Measurements from ENCODE around the gene HPSE. TPM values are rescaled to one million over a fixed set of nuclear protein-coding genes. Genes with fewer than 3 reads are reported as not detected.

The HPSE gene
- total RNA-seq, 2 donors from 2014 or later = 1.4 to 6.1 TPM

DNA sequence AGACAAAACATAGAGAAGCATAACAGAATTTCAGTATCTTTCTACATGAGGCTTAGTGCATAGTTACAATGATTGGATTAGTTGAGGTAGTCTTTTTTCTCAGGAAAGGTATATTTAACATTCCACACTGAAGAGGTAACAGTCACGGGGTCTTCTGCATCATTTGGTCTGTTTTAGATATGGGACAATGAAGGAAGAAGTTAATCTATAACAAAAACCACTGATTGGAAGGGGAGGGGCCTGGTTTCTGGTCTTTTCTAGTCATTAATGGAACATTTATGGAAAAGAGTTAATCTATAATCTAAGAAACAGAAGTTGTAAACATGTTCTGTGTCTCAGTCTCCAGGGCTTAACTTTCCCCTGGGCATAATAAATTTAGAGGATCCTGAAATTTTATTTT, 37.3 kb upstream of the HPSE start:
- H3K4me1 ChIP-seq (ENCODE audit: control insufficient read depth in 1 of 2, low read depth in 2 of 2) = no peaks in the 10 kb centered on the region
- H3K27me3 ChIP-seq (replicated peaks; ENCODE audit: insufficient read depth) = no peaks in the 10 kb centered on the region
- no peaks in the 10 kb centered on the region for H3K36me3 ChIP-seq
- TF ChIP-seq CTCF (IDR thresholded peaks at IDR 0.05) = no peak
- H3K27ac ChIP-seq = no peak overlapping the region
- no peak overlapping the region for H3K4me3 ChIP-seq
- ATAC-seq (ENCODE audit: insufficient number of reproducible peaks, low FRiP score, low read depth) = no peak
- DNase-seq (ENCODE audit: low spot score) = no peak
- no peaks in the 10 kb centered on the region for H3K9me3 ChIP-seq

GRCh38 chr4:83371235-83371634, 36.6 kb upstream of the HPSE start:
- H3K36me3 ChIP-seq = no peaks in the 10 kb centered on the region
- TF ChIP-seq CTCF (IDR thresholded peaks at IDR 0.05) = no peak
- ATAC-seq (ENCODE audit: insufficient number of reproducible peaks, low FRiP score, low read depth) = no peak
- no peaks in the 10 kb centered on the region for H3K9me3 ChIP-seq
- H3K27me3 ChIP-seq (replicated peaks; ENCODE audit: insufficient read depth) = no peaks in the 10 kb centered on the region
- H3K27ac ChIP-seq = no peak overlapping the region
- H3K4me1 ChIP-seq (ENCODE audit: control insufficient read depth in 1 of 2, low read depth in 2 of 2) = no peaks in the 10 kb centered on the region
- H3K4me3 ChIP-seq = no peak overlapping the region
- no peak for DNase-seq (ENCODE audit: low spot score)

GRCh38 chr4:83370640-83370906, 35.9 kb upstream of the HPSE start:
- Histone ChIP-seq H3K4me1 (ENCODE audit: control insufficient read depth in 1 of 2, low read depth in 2 of 2) (no peaks in the 10 kb centered on the region), H3K4me3 (no peak overlapping the region), H3K9me3 (no peaks in the 10 kb centered on the region), H3K27me3 (replicated peaks; ENCODE audit: insufficient read depth) (no peaks in the 10 kb centered on the region), H3K27ac (no peak overlapping the region), H3K36me3 (no peaks in the 10 kb centered on the region)
- TF ChIP-seq CTCF (IDR thresholded peaks at IDR 0.05) = no peak
- DNase-seq (ENCODE audit: low spot score) = no peak
- ATAC-seq (ENCODE audit: insufficient number of reproducible peaks, low FRiP score, low read depth) = no peak

DNA sequence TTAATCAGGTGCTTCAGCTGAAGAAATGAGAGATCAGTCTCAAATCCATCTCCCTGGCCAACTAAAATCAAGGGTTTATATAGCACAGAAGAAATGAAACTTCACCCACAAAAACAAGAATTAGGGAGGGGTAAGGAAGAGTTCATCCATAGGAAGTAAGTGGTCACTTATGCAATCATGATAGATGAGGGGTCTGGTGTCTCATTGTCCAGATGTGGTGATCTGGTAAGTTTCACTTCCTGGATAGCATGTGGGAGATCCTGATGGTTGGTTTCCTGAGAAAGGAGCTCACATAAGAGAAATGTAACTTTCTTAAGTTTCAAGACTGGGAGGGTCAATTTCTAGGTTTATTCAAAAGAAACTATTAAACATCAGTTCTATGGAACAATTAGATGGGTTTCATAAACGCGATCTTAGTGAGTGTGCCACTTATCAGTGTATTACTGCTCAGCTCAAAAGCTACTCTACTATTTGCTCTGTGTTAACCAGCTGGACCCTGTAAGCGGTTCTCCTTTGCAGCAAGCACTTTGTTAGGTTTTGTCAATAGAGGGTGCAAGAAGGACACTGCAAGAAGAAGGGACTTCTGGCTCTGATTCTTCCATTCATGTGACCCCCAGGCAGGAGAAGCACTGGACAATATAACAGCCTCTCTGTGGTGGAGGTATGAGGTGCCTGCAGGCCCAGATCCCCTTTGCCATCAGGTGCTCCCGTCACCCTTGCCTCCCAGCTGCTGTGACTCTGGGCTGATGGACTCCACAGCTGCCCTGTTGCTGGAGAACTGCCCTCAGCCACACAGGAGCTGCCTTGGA, 35.4 kb upstream of the HPSE start:
- Histone ChIP-seq H3K4me3 (no peak overlapping the region), H3K4me1 (ENCODE audit: control insufficient read depth in 1 of 2, low read depth in 2 of 2) (no peaks in the 10 kb centered on the region), H3K27ac (no peak overlapping the region), H3K27me3 (replicated peaks; ENCODE audit: insufficient read depth) (no peaks in the 10 kb centered on the region), H3K9me3 (no peaks in the 10 kb centered on the region), H3K36me3 (no peaks in the 10 kb centered on the region)
- ATAC-seq (ENCODE audit: insufficient number of reproducible peaks, low FRiP score, low read depth) = no peak
- no peak for DNase-seq (ENCODE audit: low spot score)
- no peak for TF ChIP-seq CTCF (IDR thresholded peaks at IDR 0.05)

DNA sequence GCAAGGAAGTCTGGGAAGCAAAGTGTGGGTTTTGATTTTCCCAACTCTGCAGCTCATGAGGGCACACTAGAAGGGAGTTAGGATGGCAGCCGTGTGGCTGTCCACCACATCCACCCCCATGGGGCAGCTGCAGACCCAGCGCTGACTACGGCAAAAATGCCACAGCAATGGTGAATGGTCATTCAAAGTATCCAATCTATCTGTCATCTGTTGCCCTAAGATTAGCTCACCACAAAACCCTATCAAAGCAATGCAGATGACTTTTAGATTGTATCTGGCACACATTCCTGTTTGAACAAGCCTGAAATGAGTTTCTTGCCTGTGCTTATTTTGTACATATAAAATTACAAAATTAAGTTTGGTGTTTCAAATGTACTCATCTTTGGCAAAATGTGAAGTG, 29.7 kb upstream of the HPSE start:
- Histone ChIP-seq H3K4me3 (no peak overlapping the region), H3K27me3 (replicated peaks; ENCODE audit: insufficient read depth) (no peaks in the 10 kb centered on the region), H3K27ac (no peak overlapping the region), H3K9me3 (no peaks in the 10 kb centered on the region), H3K36me3 (no peaks in the 10 kb centered on the region), H3K4me1 (ENCODE audit: control insufficient read depth in 1 of 2, low read depth in 2 of 2) (no peaks in the 10 kb centered on the region)
- ATAC-seq (ENCODE audit: insufficient number of reproducible peaks, low FRiP score, low read depth) (no peak), DNase-seq (ENCODE audit: low spot score) (no peak)
- no peak for TF ChIP-seq CTCF (IDR thresholded peaks at IDR 0.05)

Data from thoracic aorta (tissue), 2 donors.